ENCODE results near the gene RAD23B. TPM values are rescaled to one million over a fixed set of nuclear protein-coding genes. Genes with fewer than 3 reads are reported as not detected.

RAD23B gene
- total RNA-seq, 1 donor from 2014 or later, result 207 TPM

DNA sequence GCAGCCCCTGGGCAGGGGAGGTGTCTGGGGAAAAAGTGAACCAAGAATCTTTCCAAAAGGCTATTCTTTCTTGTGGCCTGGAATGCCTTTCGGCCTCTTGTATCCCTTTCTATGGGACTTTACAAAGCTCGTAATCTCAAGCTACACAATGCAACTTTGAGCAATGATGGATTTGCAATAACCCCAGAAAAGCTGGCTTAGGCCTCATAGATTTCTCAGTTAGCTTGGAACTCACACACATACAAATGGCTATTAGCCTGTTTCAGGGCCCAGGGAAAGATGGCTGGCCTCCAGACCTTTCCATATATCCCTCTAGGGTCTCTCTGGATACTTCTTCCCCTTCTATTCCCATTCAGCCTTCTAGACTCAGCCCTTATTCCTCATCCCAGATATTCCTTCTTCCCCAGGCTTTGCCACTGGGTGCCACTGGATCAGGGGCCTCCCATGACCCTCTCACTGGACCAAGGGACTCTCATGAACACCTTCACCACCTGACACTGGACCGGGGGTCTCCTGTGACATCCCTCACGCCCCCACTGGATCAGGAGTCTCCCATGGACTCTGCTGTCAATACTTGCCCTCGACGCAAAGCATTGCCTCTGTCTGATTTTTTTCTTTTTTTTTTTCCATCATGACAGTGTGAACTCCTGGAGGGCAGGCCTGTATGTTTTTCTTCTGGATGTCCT lies 59.5 kb downstream of the RAD23B start:
- Histone ChIP-seq H3K27me3 (ENCODE audit: control insufficient read depth, insufficient read depth, low read length) (no peaks in the 10 kb centered on the region), H3K36me3 (ENCODE audit: control insufficient read depth, insufficient read depth, low read length) (peaks cover 1% of the 10 kb centered on the region), H3K4me3 (ENCODE audit: low read depth, low read length) (no peak overlapping the region)
- TF ChIP-seq, protein P1, sequence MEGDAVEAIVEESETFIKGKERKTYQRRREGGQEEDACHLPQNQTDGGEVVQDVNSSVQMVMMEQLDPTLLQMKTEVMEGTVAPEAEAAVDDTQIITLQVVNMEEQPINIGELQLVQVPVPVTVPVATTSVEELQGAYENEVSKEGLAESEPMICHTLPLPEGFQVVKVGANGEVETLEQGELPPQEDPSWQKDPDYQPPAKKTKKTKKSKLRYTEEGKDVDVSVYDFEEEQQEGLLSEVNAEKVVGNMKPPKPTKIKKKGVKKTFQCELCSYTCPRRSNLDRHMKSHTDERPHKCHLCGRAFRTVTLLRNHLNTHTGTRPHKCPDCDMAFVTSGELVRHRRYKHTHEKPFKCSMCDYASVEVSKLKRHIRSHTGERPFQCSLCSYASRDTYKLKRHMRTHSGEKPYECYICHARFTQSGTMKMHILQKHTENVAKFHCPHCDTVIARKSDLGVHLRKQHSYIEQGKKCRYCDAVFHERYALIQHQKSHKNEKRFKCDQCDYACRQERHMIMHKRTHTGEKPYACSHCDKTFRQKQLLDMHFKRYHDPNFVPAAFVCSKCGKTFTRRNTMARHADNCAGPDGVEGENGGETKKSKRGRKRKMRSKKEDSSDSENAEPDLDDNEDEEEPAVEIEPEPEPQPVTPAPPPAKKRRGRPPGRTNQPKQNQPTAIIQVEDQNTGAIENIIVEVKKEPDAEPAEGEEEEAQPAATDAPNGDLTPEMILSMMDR (IDR thresholded peaks at IDR 0.05; ENCODE audit: insufficient read depth, low read length, severe bottlenecking), result no peak
- no peak for FAIRE-seq
- DNase-seq (ENCODE audit: low read depth), result no peak

DNA sequence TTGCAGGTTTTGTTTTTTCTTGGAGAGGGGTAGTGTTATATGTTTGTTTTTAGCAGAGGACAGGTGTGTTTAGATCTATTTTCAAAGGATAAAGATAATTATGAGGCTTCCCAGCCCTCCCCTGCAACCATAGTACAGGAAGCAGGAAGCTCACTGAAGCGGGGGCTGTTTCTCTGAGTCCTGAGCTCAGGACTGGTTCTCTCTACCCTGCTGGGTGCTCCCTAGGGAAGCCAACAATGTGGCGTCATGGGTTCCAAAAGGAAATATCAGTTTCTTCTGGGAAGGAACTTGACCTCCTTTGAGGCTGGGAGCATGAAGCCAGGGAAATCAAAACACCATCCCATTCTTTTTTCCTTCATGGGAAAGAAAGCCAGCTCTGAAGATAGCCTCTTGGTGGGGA lies 62.2 kb downstream of the RAD23B start:
- Histone ChIP-seq H3K27me3 (ENCODE audit: control insufficient read depth, insufficient read depth, low read length) (no peaks in the 10 kb centered on the region), H3K4me3 (ENCODE audit: low read depth, low read length) (no peak overlapping the region), H3K36me3 (ENCODE audit: control insufficient read depth, insufficient read depth, low read length) (no peaks in the 10 kb centered on the region)
- FAIRE-seq (no peak), DNase-seq (ENCODE audit: low read depth) (no peak)
- TF ChIP-seq, protein P1 (IDR thresholded peaks at IDR 0.05; ENCODE audit: insufficient read depth, low read length, severe bottlenecking), result no peak

DNA sequence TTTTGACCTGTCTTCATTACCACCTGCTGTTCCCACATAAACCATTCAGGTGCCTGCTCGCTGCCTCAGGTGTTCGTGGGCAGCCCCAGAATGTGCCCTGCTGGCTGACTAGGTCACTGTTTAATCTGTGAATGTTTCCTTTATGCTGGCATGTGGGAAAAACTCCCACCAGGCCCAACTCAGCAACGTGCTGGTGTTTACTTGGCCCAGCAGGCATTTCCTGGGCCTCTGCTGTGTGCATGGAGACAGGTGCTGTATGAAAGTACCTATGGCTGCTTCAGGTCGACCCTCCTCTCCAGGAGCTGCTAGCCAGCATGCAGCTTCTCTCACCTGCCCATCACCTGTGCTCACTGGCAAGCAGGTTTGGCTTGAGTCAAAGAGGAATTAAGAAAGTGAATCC lies 65.8 kb downstream of the RAD23B start:
- TF ChIP-seq, protein P1 (IDR thresholded peaks at IDR 0.05; ENCODE audit: insufficient read depth, low read length, severe bottlenecking), result no peak
- Histone ChIP-seq H3K36me3 (ENCODE audit: control insufficient read depth, insufficient read depth, low read length) (no peaks in the 10 kb centered on the region), H3K4me3 (ENCODE audit: low read depth, low read length) (no peak overlapping the region), H3K27me3 (ENCODE audit: control insufficient read depth, insufficient read depth, low read length) (no peaks in the 10 kb centered on the region)
- FAIRE-seq, result no peak
- no peak for DNase-seq (ENCODE audit: low read depth)

DNA sequence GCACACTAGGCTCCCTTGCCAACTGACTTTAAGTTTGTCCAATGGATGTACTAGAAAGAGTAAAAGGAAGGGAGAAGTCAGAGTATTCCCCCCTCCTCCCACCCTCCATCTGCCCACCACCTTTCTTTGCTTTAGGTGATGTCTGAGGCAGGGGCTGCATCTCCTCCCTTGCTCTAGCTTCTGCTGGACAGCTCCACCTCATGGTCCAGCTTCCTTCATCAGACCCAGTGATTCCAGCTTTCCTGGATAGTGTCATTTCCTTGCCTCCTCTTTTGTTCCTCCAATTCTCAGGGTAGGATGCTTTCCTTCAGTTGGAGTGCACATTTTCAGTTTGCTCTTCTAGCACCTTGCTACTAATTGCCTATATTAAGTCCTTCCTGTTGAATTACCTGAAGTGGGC lies 67.4 kb downstream of the RAD23B start:
- no peaks in the 10 kb centered on the region for H3K27me3 ChIP-seq (ENCODE audit: control insufficient read depth, insufficient read depth, low read length)
- TF ChIP-seq, protein P1 (IDR thresholded peaks at IDR 0.05; ENCODE audit: insufficient read depth, low read length, severe bottlenecking), result no peak
- FAIRE-seq (no peak), DNase-seq (ENCODE audit: low read depth) (no peak)
- H3K36me3 ChIP-seq (ENCODE audit: control insufficient read depth, insufficient read depth, low read length), result no peaks in the 10 kb centered on the region
- H3K4me3 ChIP-seq (ENCODE audit: low read depth, low read length), result no peak overlapping the region

DNA sequence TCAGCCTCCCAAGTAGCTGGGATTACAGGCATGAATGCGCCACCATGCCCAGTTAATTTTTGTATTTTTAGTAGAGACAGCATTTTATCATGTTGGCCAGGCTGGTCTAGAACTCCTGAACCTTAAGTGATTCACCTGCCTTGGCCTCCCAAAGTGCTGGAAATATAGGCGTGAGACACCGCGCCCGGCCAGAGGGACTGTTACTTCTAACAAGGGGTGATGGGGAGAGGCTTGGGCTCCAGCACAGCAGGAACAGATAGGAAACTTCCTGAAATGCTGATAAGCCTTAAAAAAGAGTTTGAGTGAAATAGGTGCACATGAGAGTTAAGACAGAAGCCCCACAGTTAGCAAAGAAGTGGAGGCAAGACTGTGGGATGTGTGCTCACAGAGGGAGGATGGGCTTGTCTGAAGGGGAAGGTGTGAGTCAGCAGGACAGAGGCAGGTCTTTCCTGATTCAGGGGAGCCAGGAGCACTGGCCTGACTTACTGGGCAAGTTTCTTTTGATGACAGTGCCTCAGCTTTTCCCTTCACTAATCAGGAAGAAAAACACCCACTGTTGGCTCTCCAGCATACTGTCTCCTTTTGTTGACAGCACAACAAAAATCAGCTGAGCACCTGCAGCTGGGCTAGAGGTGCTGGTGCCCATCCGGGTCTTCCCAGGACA lies 68.4 kb downstream of the RAD23B start:
- TF ChIP-seq, protein P1 (IDR thresholded peaks at IDR 0.05; ENCODE audit: insufficient read depth, low read length, severe bottlenecking), result no peak
- Histone ChIP-seq H3K36me3 (ENCODE audit: control insufficient read depth, insufficient read depth, low read length) (no peaks in the 10 kb centered on the region), H3K4me3 (ENCODE audit: low read depth, low read length) (no peak overlapping the region), H3K27me3 (ENCODE audit: control insufficient read depth, insufficient read depth, low read length) (no peaks in the 10 kb centered on the region)
- FAIRE-seq (no peak), DNase-seq (ENCODE audit: low read depth) (peak; percentile 89)
